Type B pancreatic cell (in vitro differentiated cells): ENCODE measurements around the gene SAPCD1. TPM values are rescaled to one million over a fixed set of nuclear protein-coding genes. Genes with fewer than 3 reads are reported as not detected.
"Not testable (repeated sequence)": the region's sequence is repeated elsewhere in the genome, so short reads cannot be mapped to it uniquely, and the experiment has no call there.

ENCODE experiments used
- DNase-seq: peaks from one replicate; pipeline ENCODE4 v3.0.0; 2021; ENCODE audit warnings: mixed read lengths; ENCODE audit not compliant: unreplicated experiment; ENCODE audit errors: extremely low spot score
- H3K27ac Mint-ChIP-seq: 2 replicates; pipeline ENCODE4 v1.8.0; 2021; ENCODE audit warnings: mild to moderate bottlenecking, mixed read lengths
- H3K27me3 Mint-ChIP-seq: 2 replicates; pipeline ENCODE4 v1.8.0; 2021; ENCODE audit warnings: mixed read lengths
- H3K36me3 Mint-ChIP-seq: 2 replicates; pipeline ENCODE4 v1.8.0; 2021; ENCODE audit warnings: mixed read lengths
- H3K4me1 Mint-ChIP-seq: one replicate; pipeline ENCODE4 v1.8.0; 2021; ENCODE audit warnings: mixed read lengths; ENCODE audit not compliant: unreplicated experiment
- H3K4me3 Mint-ChIP-seq: 2 replicates; pipeline ENCODE4 v1.8.0; 2021; ENCODE audit warnings: mild to moderate bottlenecking, mixed read lengths
- H3K9me3 Mint-ChIP-seq: 2 replicates; pipeline ENCODE4 v1.8.0; 2021; ENCODE audit warnings: mixed read lengths
- total RNA-seq: library from RNA; stranded (reverse); gene quantifications from 2 replicates; pipeline ENCODE4 v1.2.1, GENCODE V29; 2021; ENCODE audit warnings: low replicate concordance
- TF ChIP-seq, protein P1 (sequence below): fragments of 200-600 bp; sonication (generic); conservative IDR thresholded peaks from 2 replicates; pipeline ENCODE4 v1.5.0; 2021; ENCODE audit warnings: antibody characterized with exemption, mild to moderate bottlenecking

SAPCD1 gene
- total RNA-seq, 1 donor from 2014 or later: 8.9 TPM

- Mint-ChIP-seq H3K27me3 (no peaks in the 10 kb centered on the region), H3K9me3 (no peaks in the 10 kb centered on the region), H3K36me3 (peaks cover 8% of the 10 kb centered on the region), H3K27ac (no peak overlapping the region), H3K4me1 (peaks cover 15% of the 10 kb centered on the region), H3K4me3 (no peak overlapping the region)
- DNase-seq: no peak
- TF ChIP-seq, protein P1, sequence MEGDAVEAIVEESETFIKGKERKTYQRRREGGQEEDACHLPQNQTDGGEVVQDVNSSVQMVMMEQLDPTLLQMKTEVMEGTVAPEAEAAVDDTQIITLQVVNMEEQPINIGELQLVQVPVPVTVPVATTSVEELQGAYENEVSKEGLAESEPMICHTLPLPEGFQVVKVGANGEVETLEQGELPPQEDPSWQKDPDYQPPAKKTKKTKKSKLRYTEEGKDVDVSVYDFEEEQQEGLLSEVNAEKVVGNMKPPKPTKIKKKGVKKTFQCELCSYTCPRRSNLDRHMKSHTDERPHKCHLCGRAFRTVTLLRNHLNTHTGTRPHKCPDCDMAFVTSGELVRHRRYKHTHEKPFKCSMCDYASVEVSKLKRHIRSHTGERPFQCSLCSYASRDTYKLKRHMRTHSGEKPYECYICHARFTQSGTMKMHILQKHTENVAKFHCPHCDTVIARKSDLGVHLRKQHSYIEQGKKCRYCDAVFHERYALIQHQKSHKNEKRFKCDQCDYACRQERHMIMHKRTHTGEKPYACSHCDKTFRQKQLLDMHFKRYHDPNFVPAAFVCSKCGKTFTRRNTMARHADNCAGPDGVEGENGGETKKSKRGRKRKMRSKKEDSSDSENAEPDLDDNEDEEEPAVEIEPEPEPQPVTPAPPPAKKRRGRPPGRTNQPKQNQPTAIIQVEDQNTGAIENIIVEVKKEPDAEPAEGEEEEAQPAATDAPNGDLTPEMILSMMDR: no peak
Measured at GRCh38 chr6:31792761-31793171, 30.3 kb downstream of the SAPCD1 start.

DNA sequence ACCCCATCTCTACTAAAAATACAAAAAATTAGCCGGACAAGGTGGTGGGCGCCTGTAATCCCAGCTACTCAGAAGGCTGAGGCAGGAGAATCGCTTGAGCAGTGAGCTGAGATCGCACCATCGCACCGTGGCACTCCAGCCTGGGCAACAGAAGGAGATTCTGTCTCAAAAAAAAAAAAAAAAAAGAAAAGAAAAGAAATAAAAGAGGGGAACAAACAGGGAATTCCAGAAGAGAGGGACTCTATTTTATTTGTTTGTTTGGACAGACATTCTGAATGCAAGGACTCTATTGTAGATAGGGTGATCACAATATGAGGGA is 31.4 kb downstream of the SAPCD1 start:
- H3K4me3 Mint-ChIP-seq: peak overlapping the region; percentile 84
- H3K4me1 Mint-ChIP-seq: peaks cover 15% of the 10 kb centered on the region
- H3K9me3 Mint-ChIP-seq, DNase-seq, H3K27me3 Mint-ChIP-seq, H3K36me3 Mint-ChIP-seq: not testable (repeated sequence)
- peak overlapping the region; percentile 70 for H3K27ac Mint-ChIP-seq

DNA sequence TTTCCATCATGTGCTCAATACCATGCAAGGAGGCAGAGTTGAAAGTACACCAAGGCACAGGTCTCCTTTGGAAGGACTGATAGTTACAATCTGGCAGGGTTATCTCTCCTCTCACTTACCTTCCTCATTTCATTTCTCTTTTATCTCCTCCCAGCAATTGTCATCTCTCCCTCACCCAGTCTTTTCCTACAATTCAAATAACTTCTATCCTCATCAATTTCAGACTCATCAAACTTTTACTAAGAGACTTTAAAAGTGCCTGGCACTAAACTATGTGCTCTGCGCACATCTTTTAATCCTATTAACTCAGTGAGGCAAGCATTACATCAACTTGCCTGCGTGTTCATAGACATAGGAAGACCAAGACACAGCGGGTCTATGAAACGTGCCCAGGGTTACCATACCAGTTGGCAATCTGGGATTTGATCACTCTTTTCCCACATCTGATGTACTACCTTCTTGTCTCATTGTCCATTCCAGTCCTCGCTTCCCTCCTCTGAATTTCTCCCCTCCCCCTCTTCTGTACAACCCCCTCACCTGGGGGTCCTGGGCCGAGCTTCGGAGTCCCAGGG is 31.9 kb downstream of the SAPCD1 start:
- peak overlapping the region; percentile 70 for H3K27ac Mint-ChIP-seq
- H3K4me1 Mint-ChIP-seq: peaks cover 15% of the 10 kb centered on the region
- peak overlapping the region; percentile 84 for H3K4me3 Mint-ChIP-seq
- H3K27me3 Mint-ChIP-seq: no peaks in the 10 kb centered on the region
- DNase-seq: no peak
- TF ChIP-seq, protein P1: no peak
- H3K36me3 Mint-ChIP-seq: peaks cover 8% of the 10 kb centered on the region
- H3K9me3 Mint-ChIP-seq: no peaks in the 10 kb centered on the region

GRCh38 chr6:31794866-31795615 is 32.6 kb downstream of the SAPCD1 start:
- Mint-ChIP-seq H3K27ac (peak overlapping the region; percentile 99), H3K4me3 (peak overlapping the region; percentile 99), H3K27me3 (no peaks in the 10 kb centered on the region), H3K4me1 (peaks cover 15% of the 10 kb centered on the region), H3K36me3 (peaks cover 8% of the 10 kb centered on the region), H3K9me3 (no peaks in the 10 kb centered on the region)
- TF ChIP-seq, protein P1: no peak
- DNase-seq: no peak

DNA sequence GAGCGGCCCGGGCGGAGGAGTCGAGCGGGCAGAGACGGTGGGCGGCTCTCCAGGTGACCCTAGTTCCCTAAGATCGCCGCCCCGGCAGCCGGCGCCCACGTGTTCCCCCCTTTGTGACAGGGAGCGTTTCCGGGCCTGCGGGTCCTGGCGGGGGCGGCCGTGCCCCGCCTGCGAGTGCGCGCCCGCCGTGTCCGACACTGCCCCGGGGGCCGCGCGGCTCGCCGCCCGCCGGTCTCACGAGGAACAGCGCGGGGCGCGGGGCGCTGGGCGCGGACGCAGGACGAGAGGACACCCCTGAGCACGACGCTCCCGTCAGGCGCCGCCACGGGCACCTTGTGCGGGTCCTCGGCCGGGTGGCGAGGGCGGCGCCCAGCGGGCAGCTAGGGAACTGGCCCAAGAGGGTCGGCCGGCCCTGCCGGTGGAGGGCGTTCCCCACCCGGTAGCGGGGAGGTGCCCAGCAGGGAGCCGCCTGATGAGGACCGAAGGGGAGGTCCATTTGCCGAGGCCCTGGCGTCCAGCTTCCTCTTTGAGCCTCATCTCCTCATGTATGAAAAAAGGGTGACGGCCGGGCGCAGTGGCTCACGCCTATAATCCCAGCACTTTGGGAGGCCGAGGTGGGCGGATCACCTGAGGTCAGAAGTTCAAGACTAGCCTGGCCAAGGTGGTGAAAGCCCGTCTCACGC is 33.3 kb downstream of the SAPCD1 start, which contains the start of gene VARS1:
Gene VARS1, minus strand, starts transcription at position 137 of the 683 bp plus-strand sequence. CDS start 535 bp downstream, outside the sequence.
- peak within 1 kb of the TSS; percentile 99 for H3K4me3 Mint-ChIP-seq
- peak; percentile 95 for DNase-seq
- H3K9me3 Mint-ChIP-seq: no peaks in the 10 kb centered on the region
- H3K4me1 Mint-ChIP-seq: peaks cover 15% of the 10 kb centered on the region
- peak within 1 kb of the TSS; percentile 99 for H3K27ac Mint-ChIP-seq
- H3K27me3 Mint-ChIP-seq: no peaks in the 10 kb centered on the region
- peaks cover 5% of the 10 kb centered on the region for H3K36me3 Mint-ChIP-seq
- TF ChIP-seq, protein P1: peak; percentile 86

GRCh38 chr6:31796993-31797385 is 34.5 kb downstream of the SAPCD1 start:
- H3K36me3 Mint-ChIP-seq: peaks cover 3% of the 10 kb centered on the region
- peak overlapping the region; percentile 20 for H3K27ac Mint-ChIP-seq
- DNase-seq: no peak
- H3K4me1 Mint-ChIP-seq: peaks cover 9% of the 10 kb centered on the region
- no peaks in the 10 kb centered on the region for H3K9me3 Mint-ChIP-seq
- peak overlapping the region; percentile 15 for H3K4me3 Mint-ChIP-seq
- H3K27me3 Mint-ChIP-seq: no peaks in the 10 kb centered on the region
- TF ChIP-seq, protein P1: no peak
